ENCODE results near the gene GARS1.

- no peak for TF ChIP-seq CTCF (IDR thresholded peaks at IDR 0.05)
- TF ChIP-seq POLR2A (IDR thresholded peaks at IDR 0.05): no peak
These were observed 51.0 kb downstream of the GARS1 start for GRCh38 chr7:30645661-30646060.

Data from right lobe of liver (tissue), 4 donors.